Stimulated activated CD8-positive, alpha-beta memory T cell treated with anti-CD3 and anti-CD28 coated beads, Interleukin-15, amount 100 ng/mL, for 4 hours (primary cell): ENCODE data around the gene TGFB3.
"Not testable (repeated sequence)": the region's sequence is repeated elsewhere in the genome, so short reads cannot be mapped to it uniquely, and the experiment has no call there.

Experiments
- DNase-seq, 2 donors: peaks; one replicate each; pipeline ENCODE4 v3.0.0-alpha.2; 2020; ENCODE audit warnings: low read depth in 2 of 2

Gene TGFB3

GRCh38 chr14:75981426-75982265 is at the start of gene TGFB3:
Gene TGFB3, minus strand, starts transcription at chr14:75981995. Its CDS starts 1,102 bp downstream, at chr14:75980893.
- peak; percentile 17 to 34 for DNase-seq

DNA sequence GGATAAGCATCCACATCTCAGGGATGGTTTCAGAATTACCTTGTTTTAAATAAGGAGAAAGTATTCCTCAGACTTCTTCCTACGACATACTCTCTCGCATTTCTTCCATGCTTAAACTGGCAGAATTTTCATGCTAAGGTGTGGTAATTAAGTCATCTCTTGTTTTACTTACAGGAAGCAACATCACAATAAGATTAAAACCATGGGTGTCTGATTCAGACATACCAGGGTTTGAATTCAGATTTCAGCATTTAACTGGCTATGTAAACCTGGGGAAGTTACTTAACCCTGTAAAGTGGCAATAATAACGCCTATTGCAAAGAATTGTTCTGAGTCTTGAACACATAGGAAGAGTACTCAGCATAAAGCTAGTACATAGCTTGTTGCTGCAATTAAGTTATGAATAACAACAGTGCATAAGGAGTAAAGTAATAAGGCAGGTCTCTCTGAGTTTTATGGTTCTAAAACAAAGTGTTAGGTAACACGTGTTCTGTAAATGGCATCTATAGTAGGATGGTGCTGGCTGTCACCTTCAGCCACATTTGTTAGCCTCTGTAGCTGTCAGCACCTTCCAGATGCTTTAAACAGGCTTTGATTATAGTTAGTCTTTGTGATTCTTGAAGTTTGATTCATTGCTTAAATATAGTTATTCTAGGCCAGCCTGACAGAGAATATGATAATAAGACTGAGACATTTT is 42.6 kb upstream of the TGFB3 start:
- DNase-seq, result no peak

- DNase-seq, result no peak
Measured at GRCh38 chr14:76023757-76024156, 42.0 kb upstream of the TGFB3 start.

GRCh38 chr14:76022991-76023390 is 41.2 kb upstream of the TGFB3 start:
- no peak for DNase-seq

DNA sequence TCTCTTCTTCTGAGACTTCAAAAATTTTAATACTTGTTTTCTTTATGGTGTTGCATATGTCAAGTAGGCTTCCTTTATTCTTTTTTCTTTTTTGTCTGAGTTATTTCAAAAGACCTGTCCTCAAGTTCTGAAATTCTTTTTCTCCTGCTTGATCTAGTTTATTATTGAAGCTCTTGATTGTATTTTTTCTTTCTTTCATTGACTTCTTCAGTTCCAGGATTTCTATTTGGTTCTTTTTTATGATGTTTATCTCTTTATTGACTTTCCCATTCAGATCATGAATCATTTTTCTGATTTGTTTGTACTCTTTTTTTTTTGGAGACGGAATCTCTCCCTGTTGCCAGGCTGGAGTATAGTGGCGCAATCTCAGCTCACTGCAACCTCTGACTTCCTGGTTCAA is 37.9 kb upstream of the TGFB3 start:
- no peak for DNase-seq

DNA sequence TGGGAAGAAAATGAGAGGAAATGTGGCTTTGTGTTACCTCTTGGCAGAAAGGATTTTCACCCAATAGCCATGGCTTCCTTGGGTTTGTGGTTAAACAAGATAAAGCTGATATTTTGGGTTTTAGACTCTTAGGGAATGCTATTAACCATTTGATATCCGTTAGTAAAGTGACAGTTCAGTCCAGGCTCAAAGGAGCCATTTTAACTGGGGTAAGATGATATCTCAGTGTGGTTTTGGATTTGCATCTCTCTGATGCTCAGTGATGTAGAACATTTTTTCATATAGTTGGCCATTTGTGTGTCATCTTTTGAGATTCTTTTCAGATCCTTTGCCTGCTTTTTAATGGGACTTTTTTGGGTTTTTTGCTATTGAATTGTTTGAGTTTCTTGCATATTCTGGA is 33.9 kb upstream of the TGFB3 start:
- no peak for DNase-seq

DNA sequence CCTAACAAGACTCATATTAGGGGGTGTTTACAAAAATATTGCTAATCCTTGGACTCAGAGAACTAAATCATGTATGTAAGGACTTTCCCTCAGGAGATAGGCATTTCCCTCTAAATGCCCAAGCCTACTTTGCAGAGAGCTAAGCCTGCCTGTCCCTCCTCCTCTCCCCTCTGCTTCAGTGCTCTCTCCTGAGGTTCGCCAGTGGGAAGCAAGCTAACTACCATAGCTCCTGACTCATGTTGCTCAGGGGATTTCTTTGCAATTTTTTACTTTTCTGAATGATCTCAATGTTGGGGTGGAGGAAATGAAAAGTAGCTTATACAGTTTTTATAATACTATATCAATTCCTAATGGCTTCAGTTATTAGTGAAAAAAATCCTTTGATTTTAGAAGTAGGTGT is 33.4 kb upstream of the TGFB3 start:
- no peak for DNase-seq

DNA sequence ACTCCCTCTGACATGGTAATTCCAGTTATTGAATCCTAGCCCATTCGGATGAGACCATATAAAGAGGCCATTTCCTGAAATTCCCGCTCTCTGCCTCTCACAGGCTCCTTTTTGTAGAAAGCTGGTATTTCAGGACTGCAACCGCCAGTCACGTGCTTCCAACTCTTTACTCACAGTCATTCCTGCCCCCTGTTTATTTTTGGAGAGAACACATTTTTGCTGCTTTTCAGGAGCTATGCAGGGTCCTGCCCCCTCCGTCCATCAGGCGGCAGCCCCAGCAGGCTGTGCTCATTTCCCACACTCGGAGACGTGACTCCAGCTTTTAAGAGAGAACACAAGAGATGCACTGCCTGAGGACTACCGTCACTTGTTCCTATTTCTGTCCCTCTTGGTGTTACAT is 30.6 kb upstream of the TGFB3 start:
- DNase-seq, result no peak

- no peak for DNase-seq
Measured at GRCh38 chr14:76011930-76012329, 30.1 kb upstream of the TGFB3 start.

DNA sequence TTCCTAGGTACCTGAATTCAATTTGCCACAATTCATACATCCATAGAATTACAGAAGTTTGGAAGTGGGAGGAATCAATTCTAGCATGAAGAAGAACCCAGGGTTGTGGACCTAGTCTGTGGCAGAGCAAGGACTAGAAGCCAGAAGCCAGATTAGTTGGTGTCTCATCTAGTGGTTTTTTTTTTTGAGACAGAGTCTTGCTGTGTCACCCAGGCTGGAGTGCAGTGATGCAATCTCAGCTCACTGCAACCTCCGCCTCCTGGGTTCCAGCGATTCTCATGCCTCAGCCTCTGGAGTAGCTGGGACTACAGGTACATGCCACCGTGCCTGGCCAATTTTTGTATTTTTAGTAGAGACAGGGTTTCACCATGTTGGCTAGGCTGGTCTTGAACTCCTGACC is 27.8 kb upstream of the TGFB3 start:
- DNase-seq, result not testable (repeated sequence)

GRCh38 chr14:76007852-76008251 is 26.1 kb upstream of the TGFB3 start:
- DNase-seq, result no peak

DNA sequence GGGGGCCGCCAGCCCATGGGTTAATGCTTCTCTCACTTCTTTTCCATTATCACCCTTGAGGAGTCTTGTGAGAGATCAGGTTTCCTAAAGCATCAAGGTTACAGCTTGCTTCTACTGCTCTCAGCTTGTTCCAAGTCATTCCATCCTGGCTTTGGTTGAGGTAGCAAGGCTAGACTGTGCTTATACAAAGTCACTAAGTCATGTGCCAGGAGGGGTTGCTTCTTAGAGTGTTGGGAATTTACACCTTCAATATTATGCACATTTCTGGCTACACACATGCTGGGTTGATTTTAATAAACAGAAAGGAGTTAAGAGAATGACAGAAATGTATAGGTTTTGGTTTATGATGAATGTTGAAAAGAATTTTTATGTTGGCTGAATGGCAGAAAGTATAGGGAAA is 25.6 kb upstream of the TGFB3 start:
- no peak for DNase-seq

GRCh38 chr14:76006253-76006652 is 24.5 kb upstream of the TGFB3 start:
- DNase-seq, result no peak

DNA sequence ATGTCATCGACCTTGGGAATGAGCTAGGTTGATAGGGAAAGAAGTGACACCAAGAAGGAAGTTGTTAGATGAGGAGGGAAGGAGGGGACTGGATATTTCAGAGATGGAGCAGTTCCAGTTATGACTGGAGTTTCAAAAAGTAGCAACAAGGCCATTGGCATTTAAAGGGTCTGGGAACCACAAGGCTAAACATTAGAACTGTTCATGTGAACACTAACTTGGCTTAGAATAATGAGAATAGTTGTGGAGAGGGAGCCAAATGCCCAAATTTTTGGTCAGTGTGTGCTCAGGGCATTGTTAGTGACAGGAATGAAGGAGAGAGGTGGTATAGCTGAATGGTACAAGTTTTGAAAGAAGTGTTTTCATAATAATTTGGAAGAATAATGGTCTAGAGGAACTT is 20.6 kb upstream of the TGFB3 start:
- no peak for DNase-seq

DNA sequence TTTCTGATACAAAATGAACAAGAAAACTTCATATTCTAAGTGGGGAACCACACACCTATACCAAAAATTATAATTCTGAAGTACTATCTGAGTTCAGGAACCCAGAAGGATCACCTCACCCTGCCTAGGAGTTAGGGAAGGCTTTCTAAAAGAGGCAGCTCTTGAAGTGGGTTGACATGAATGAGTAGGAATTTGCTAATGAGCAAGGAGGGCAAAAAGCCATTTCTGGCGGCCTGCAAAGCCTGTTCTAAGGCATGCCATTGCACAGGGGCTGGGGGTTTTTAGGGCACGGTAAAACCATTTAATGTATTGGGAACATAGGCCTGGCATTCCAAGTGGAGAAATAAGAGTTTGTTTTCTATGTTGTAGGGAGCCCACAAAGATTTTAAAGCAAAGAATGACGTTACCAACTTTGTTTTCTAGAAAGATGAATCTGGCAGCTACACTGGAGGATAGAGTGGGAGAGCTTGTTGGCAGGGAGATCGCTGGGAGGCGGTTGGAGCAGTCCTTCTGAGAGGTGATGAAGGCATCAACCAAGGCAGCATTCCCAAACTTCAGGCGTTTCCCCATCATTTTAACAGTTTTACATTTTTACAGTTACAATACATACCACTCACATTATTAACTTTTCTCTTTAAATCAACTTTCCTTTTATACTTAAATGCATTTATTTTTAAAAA is 17.9 kb upstream of the TGFB3 start:
- no peak for DNase-seq

DNA sequence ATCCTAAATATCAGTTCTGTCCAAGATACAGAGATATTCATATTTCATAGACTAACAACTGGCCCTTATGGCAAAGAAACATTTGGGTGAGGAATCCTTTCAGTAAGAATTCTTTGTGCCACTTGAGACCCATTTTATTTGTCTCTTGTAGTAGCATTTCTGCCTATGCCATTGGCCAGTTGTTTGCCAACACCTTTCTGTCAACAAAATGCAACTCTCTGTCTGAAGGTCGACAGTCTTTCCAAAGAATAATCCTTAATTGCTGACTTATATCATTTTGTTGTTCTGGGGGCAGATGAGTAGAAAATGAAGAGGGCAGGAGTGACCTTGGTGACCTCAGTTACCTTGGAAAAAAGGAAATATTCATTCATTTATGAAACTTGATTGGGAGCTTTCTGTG is 14.7 kb upstream of the TGFB3 start:
- no peak for DNase-seq

DNA sequence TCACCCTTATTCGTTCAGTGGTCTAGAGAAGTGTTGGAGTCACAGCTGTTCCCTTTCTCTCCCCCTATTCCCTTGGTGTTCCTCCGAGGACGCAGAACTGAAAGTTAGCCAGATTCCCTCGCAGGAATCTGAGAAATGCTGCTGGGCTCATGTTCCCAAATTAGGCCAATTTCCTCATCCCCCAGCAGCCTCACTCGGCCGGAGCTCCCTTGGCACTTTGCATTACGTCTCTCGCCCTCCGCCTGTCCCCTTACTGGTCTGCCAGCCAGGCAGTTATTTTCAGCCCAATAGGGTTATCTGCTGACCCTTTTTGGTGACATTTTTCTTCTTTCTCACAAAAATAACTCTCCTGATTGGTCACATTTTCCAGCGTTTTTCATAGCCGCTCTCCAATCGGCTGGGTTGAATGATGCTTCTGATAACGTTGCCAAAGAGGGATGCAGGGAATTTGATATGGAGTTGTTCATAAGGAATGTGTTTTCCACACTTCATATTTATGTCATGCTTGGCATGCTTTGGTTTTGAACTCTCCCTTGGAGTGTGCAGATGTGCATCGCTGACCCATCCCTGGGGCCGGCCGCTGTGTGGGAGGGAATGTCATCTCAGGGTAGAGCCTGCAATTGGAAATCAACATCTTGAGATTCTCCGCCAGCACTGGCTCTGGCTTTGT is 13.7 kb upstream of the TGFB3 start:
- no peak for DNase-seq

- DNase-seq, result no peak
Measured at GRCh38 chr14:75993567-75994041, 11.8 kb upstream of the TGFB3 start.

DNA sequence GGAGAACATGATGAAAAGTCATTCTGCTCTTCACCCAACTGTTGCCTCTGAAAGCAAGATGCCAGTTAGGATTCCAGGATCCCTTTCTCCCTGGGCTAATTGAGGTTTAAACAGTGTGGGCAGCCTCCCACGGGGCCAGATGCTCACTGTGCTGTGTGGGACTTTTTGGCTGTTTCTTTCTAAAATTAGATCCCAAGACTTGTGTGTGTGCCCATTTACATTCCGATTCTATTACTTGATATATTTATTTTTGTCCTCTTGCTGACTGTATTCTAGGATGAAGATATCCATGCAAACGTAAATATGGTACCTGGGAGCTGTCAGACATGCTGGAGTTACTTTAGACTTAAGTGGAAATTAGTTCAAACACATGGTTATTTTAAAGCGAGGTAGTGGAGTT is 10.0 kb upstream of the TGFB3 start:
- no peak for DNase-seq

GRCh38 chr14:75990297-75990696 is 8.5 kb upstream of the TGFB3 start:
- DNase-seq, result no peak

- DNase-seq, result no peak
Measured at GRCh38 chr14:75989134-75989533, 7.3 kb upstream of the TGFB3 start.
